ENCODE measurements around the gene NOTUM. TPM values are rescaled to one million over a fixed set of nuclear protein-coding genes. Genes with fewer than 3 reads are reported as not detected.
A peak's percentile ranks its signal among the peaks of the same experiment; 100 is the strongest.

NOTUM gene
- total and polyA plus RNA-seq, 2 donors (not counting 3 experiments of a cell fraction or from before 2014, with no cell fraction given), result not detected

- Histone ChIP-seq H3K9ac (replicated peaks; ENCODE audit: extremely low read depth, insufficient read depth, low read length) (peak within 1 kb of the TSS; percentile 92), H2AFZ (ENCODE audit: low read depth, low read length) (peak within 1 kb of the TSS; percentile 72), H3K4me1 (ENCODE audit: control insufficient read depth, extremely low read depth, insufficient read depth, low read length) (peaks cover 5% of the 10 kb centered on the region), H4K20me1 (replicated peaks; ENCODE audit: control insufficient read depth, extremely low read depth, insufficient read depth, low read length) (no peaks in the 10 kb centered on the region), H3K9me1 (replicated peaks; ENCODE audit: control insufficient read depth, extremely low read depth, insufficient read depth, low read length) (no peaks in the 10 kb centered on the region), H3K79me2 (ENCODE audit: control insufficient read depth, insufficient read depth, low read length) (no peaks in the 10 kb centered on the region), H3K9me3 (replicated peaks; ENCODE audit: control insufficient read depth, insufficient read depth, low read length) (no peaks in the 10 kb centered on the region), H3K4me2 (ENCODE audit: insufficient read depth, low read length) (peak within 1 kb of the TSS; percentile 62), H3K27me3 (ENCODE audit: control insufficient read depth in 2 of 2, insufficient read depth in 2 of 2, low read length in 2 of 2) (no peaks in the 10 kb centered on the region), H3K36me3 (ENCODE audit: control insufficient read depth in 2 of 2, extremely low read depth in 1 of 2, insufficient read depth in 2 of 2, low read length in 2 of 2) (no peaks in the 10 kb centered on the region), H3K27ac (ENCODE audit: insufficient read depth, low read depth, low read length) (peak within 1 kb of the TSS; percentile 90), H3K4me3 (replicated peaks in 1 of 3; ENCODE audit: insufficient read depth in 1 of 3, low read depth in 1 of 3, low read length in 3 of 3) (peak within 1 kb of the TSS; percentile 56 to 80 (median 61))
- POLR2A ChIA-PET, result no interaction called here
- CTCF ChIA-PET, result interaction anchor here (4.1 kb wide), 1 partner anchor 17 kb away, joined by 18 read pairs; the partner anchor contains the start of gene NOTUM
- TF ChIP-seq MYC (IDR thresholded peaks at IDR 0.05; ENCODE audit: low read depth, low read length) (peak; percentile 78), POLR2A (IDR thresholded peaks at IDR 0.05; ENCODE audit: low read depth, low read length) (peak; percentile 92), POLR2AphosphoS5 (IDR thresholded peaks at IDR 0.05; ENCODE audit: insufficient read depth, low read depth, low read length) (peak; percentile 84), JUN (IDR thresholded peaks at IDR 0.05; ENCODE audit: borderline replicate concordance, insufficient read depth, insufficient read length, low read depth) (no peak), EZH2 (IDR thresholded peaks at IDR 0.05; ENCODE audit: borderline replicate concordance, low read depth, low read length, severe bottlenecking) (no peak), FOS (IDR thresholded peaks at IDR 0.05; ENCODE audit: borderline replicate concordance, insufficient read depth, low read length) (no peak), GATA2 (IDR thresholded peaks at IDR 0.05; ENCODE audit: insufficient read depth, insufficient read length, low read depth, low read length) (no peak)
- TF ChIP-seq, protein P1, sequence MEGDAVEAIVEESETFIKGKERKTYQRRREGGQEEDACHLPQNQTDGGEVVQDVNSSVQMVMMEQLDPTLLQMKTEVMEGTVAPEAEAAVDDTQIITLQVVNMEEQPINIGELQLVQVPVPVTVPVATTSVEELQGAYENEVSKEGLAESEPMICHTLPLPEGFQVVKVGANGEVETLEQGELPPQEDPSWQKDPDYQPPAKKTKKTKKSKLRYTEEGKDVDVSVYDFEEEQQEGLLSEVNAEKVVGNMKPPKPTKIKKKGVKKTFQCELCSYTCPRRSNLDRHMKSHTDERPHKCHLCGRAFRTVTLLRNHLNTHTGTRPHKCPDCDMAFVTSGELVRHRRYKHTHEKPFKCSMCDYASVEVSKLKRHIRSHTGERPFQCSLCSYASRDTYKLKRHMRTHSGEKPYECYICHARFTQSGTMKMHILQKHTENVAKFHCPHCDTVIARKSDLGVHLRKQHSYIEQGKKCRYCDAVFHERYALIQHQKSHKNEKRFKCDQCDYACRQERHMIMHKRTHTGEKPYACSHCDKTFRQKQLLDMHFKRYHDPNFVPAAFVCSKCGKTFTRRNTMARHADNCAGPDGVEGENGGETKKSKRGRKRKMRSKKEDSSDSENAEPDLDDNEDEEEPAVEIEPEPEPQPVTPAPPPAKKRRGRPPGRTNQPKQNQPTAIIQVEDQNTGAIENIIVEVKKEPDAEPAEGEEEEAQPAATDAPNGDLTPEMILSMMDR (IDR thresholded peaks at IDR 0.05; ENCODE audit: extremely low read depth in 1 of 2, insufficient read depth in 1 of 2, low read depth in 1 of 2, low read length in 2 of 2), result no peak
- TF ChIP-seq, protein P2, sequence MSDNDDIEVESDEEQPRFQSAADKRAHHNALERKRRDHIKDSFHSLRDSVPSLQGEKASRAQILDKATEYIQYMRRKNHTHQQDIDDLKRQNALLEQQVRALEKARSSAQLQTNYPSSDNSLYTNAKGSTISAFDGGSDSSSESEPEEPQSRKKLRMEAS (IDR thresholded peaks at IDR 0.05; ENCODE audit: insufficient read depth, insufficient read length), result peak; percentile 86
- dilution Hi-C loops (cut with MboI; ENCODE audit: extremely low pct_ligation_motif_present, low sequenced_read_pairs) (no loop called here), intact Hi-C loops (cut with micrococcal nuclease) (loop anchor here (5.0 kb wide), 3 partner anchors 40 to 120 kb away; partner anchors contain the start of genes CENPX, FASN, LRRC45 and PYCR1)
- DNase-seq (ENCODE audit: low read depth, low spot score), result peak; percentile 87
- BruUV-seq (replicated peaks), result no TSS peak
- FAIRE-seq, result peak; percentile 87
Observed at GRCh38 chr17:81977211-81977808, 16.3 kb upstream of the NOTUM start, which contains the start of gene ASPSCR1. TSS of gene ASPSCR1 (plus strand) at chr17:81977629. CDS start at chr17:81977647, 18 bp downstream.

All from endothelial cell of umbilical vein (primary cell).